22Rv1 (cell line): ENCODE measurements around the gene F13A1.

ENCODE experiments used
- H3K27ac ChIP-seq: fragments of 450-650 bp; 2 replicates; pipeline ENCODE4 v1.5.1; 2017
- ZFX ChIP-seq: fragments of 450-650 bp; IDR thresholded peaks from 2 replicates; pipeline ENCODE4 v1.6.1; 2017; ENCODE audit warnings: antibody characterized with exemption, borderline replicate concordance
- TF ChIP-seq, protein P1 (sequence below): fragments of 450-650 bp; IDR thresholded peaks from 2 replicates; pipeline ENCODE4 v1.5.1; 2017; ENCODE audit warnings: mild to moderate bottlenecking

Gene F13A1

DNA sequence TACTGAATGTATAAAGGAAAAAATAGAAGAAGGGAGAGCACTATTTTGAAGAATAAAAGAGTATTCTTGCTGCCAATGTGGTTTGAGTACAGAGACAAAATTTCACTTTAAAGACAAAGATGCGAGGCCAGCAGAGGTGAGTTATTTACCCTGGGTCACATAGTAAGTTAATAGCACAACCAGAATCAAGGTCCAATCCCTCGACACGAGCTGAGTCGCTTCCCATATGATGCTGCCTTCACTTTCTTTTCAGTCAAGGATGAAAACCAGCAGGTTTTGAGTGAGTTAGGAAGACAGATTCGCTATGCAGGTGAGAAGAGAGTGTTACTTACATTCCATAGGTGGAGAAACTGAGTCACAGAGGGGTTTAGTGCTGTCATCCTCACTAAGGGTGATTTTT, 75.8 kb downstream of the F13A1 start:
- no peak overlapping the region for H3K27ac ChIP-seq
- TF ChIP-seq, protein P1, sequence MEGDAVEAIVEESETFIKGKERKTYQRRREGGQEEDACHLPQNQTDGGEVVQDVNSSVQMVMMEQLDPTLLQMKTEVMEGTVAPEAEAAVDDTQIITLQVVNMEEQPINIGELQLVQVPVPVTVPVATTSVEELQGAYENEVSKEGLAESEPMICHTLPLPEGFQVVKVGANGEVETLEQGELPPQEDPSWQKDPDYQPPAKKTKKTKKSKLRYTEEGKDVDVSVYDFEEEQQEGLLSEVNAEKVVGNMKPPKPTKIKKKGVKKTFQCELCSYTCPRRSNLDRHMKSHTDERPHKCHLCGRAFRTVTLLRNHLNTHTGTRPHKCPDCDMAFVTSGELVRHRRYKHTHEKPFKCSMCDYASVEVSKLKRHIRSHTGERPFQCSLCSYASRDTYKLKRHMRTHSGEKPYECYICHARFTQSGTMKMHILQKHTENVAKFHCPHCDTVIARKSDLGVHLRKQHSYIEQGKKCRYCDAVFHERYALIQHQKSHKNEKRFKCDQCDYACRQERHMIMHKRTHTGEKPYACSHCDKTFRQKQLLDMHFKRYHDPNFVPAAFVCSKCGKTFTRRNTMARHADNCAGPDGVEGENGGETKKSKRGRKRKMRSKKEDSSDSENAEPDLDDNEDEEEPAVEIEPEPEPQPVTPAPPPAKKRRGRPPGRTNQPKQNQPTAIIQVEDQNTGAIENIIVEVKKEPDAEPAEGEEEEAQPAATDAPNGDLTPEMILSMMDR: no peak

DNA sequence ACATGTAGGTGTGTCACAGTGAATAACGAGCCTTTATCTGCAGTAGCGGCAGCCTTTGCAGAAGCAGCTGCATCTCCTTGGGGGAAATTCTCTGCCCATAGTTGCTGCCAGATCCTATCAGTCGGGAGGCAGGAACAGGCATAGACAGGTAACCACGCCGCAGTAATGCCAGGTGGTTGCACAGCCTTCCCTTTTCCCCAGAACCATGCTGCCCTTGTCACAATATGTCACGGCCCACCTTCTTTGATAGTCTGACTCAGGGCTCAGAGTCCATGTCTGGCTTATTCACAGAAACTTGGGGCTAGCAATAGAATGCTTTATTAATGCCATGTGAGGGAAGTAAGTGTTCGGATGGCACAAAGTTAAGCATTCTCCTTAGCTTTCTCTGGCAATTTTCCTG, 76.6 kb downstream of the F13A1 start:
- H3K27ac ChIP-seq: no peak overlapping the region
- no peak for TF ChIP-seq ZFX
- TF ChIP-seq, protein P1: no peak

DNA sequence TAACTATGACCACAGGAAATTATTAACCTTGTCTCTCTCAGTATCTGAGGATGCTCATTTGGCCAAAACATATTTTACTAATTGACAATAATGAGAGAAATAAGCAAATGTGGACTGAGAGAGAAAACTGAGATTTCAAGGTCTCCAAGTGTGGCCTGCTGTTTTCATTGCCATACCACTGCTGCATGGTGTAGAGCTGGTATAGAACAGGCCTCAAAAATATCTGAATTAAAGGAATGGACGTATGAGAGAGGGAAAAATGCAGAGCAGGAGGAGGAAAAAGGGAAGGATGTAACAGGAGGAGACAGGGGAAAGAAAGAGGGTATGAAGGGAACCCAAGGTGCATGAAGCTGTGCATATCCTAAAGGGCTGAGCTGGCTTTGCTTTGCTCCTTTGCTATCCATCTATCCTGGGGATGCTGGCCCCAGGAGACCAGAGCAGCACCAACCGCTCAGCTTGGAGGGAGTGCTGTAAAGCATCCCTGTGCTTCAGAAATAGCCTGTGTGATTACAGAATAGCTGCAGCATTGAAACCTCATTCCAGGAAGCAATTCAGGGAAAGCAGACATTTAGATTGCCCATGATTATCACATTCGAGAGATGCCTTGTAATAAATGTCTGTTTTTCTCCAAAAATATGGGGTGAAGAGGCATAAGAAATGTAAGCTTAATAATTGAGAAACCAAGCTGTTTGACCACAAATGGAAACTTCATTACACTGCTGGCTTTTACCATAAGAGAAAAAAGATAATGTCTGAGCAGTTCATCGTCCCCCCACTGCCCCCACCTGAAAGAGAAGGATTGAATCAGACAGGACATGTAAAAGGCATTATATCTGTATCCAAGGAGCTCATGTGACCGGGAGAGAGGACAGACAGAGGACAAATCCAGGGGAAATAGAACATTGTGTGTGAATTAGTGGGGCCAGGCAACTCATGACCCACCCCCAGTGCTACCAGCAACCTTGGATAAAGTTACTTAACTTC, 80.6 kb downstream of the F13A1 start:
- TF ChIP-seq, protein P1: no peak
- TF ChIP-seq ZFX: no peak

DNA sequence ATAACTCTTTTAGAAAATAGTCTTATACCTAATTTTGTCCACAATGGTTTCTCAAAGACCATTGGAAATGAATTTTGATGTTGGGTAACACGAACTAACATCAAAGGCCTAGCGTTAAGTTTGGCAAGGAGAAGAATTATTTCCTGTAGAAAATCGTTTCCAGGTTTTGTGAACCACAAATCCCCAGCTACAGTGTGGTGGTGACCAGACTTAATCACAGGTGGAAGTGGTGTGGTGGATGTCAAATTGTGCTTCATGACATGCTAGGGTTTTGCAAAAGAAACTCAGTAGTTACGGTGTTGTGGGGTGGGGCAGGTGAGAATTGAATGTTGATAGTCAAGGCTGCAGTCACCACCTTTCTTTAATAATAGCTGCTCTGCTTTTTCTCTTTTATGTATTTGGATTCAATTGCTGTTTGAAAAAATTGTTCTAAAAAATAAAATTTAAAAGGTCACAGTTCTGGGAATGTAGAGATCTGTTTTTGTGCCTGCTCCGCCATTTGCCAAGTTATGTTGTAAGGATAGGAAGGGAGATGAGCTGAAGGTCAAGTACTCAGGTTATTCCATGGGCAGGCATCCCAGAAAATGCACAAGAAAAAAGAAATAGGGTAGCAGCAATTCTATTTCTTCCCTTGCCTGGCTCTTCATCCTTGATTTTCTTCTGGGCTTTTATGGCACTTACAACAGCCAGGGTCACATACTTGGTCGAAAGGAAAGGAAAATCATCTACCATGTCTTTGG, 83.6 kb downstream of the F13A1 start:
- no peak overlapping the region for H3K27ac ChIP-seq
- TF ChIP-seq ZFX: no peak
- TF ChIP-seq, protein P1: no peak

More for the DNA sequence above, 80.6 kb downstream of the F13A1 start:
- no peak overlapping the region for H3K27ac ChIP-seq

DNA sequence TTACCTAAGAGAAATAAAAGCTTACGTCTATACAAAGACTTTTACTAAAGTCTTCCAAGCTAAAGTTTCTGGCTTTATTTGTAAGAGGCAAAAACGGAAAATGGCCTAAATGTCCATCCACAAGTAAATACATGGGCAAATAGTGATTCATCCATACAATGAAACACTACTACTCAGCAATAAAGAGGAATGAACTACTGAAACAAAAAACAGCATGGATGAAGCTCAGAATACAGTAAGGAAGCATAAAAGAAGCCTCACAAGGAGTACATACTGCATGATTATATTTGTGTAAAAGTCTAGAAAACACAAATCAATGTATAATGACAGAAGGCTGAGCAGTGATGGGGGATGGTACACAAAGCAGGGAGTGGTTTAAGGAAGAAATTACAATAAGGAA, 84.7 kb downstream of the F13A1 start:
- TF ChIP-seq ZFX: no peak
- TF ChIP-seq, protein P1: no peak
- H3K27ac ChIP-seq: no peak overlapping the region

DNA sequence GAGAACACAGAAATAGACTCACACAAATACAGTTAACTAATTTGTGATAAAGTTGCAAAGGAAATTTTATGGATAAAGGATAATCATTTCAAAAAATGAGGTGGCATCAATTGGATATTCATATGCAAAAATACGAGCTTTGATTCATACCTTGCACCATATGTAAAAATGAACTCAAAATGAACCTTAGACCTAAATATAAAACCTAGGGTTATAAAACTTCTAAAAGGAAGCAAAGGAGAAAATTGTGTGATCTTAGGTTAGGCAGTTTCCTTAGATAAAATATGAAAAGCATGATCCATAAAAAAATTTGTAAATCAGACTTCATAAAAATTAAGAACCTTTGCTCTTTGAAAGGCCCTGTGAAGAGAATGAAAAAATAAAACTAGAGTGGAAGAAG, 85.5 kb downstream of the F13A1 start:
- TF ChIP-seq ZFX: no peak
- TF ChIP-seq, protein P1: no peak
- H3K27ac ChIP-seq: no peak overlapping the region

DNA sequence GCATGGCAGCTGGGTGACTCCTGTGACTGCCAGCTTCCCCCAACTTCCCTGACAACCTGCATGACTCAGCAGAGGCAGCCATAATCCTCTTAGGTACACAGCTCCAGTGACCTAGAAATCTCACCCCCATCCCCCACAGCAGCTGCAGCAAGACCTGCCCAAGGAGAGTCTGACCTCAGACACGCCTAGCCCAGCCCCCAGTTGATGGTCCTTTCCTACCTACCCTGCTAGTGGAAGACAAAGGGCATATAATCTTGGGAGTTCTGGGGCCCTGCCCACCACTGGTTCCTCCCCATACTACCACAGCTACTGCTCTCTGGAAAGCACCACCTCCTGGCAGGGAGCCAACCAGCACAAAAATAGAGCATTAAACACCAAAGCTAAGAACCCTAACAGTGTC, 90.2 kb downstream of the F13A1 start:
- H3K27ac ChIP-seq: no peak overlapping the region
- TF ChIP-seq, protein P1: no peak
- TF ChIP-seq ZFX: no peak
